MM.1S (cell line): Measurements from ENCODE around the gene INSYN1.

ENCODE experiments used
- DNase-seq: peaks from one replicate; pipeline ENCODE4 v3.0.0-alpha.2; 2015
- H2AFZ ChIP-seq: fragments of 300-600 bp; sonication (generic); 2 replicates; pipeline ENCODE4 v1.6.0; 2016; ENCODE audit warnings: antibody characterized with exemption, low read length
- H3F3A ChIP-seq: fragments of 300-600 bp; sonication (generic); 2 replicates; pipeline ENCODE4 v1.6.1; 2016; ENCODE audit warnings: mild to moderate bottlenecking, antibody characterized with exemption, low read length, moderate library complexity, mixed read lengths; ENCODE audit not compliant: insufficient read depth
- H3K27ac ChIP-seq: fragments of 300-600 bp; sonication (generic); 2 replicates; pipeline ENCODE4 v1.5.1; 2016; ENCODE audit warnings: mild to moderate bottlenecking, low read length
- H3K27me3 ChIP-seq: fragments of 300-600 bp; sonication (generic); replicated peaks from 2 replicates; pipeline ENCODE4 v1.6.0; 2016; ENCODE audit warnings: low read length; ENCODE audit not compliant: insufficient read depth
- H3K36me3 ChIP-seq: fragments of 300-600 bp; sonication (generic); replicated peaks from 2 replicates; pipeline ENCODE4 v1.6.1; 2016; ENCODE audit warnings: mild to moderate bottlenecking, low read length, mixed read lengths; ENCODE audit not compliant: insufficient read depth
- H3K4me1 ChIP-seq: fragments of 300-600 bp; sonication (generic); 2 replicates; pipeline ENCODE4 v1.6.1; 2016; ENCODE audit warnings: low read length, mixed read lengths
- H3K4me2 ChIP-seq: fragments of 300-600 bp; sonication (generic); 2 replicates; pipeline ENCODE4 v1.6.0; 2016; ENCODE audit warnings: low read depth, low read length
- H3K4me3 ChIP-seq: fragments of 300-600 bp; sonication (generic); 2 replicates; pipeline ENCODE4 v1.5.1; 2016; ENCODE audit warnings: low read length, mixed read lengths
- H3K79me2 ChIP-seq: fragments of 300-600 bp; sonication (generic); 2 replicates; pipeline ENCODE4 v1.6.1; 2016; ENCODE audit warnings: mixed run types, low read length, mixed read lengths
- H3K9ac ChIP-seq: fragments of 300-600 bp; sonication (generic); 2 replicates; pipeline ENCODE4 v1.6.1; 2016; ENCODE audit warnings: low read length, mixed read lengths
- H3K9me2 ChIP-seq: fragments of 300-600 bp; sonication (generic); replicated peaks from 2 replicates; pipeline ENCODE4 v1.6.1; 2016; ENCODE audit warnings: mild to moderate bottlenecking, low read length, mixed read lengths; ENCODE audit not compliant: insufficient read depth
- H3K9me3 ChIP-seq: fragments of 300-600 bp; sonication (generic); replicated peaks from 2 replicates; pipeline ENCODE4 v1.6.1; 2016; ENCODE audit warnings: mild to moderate bottlenecking, low read length, mixed read lengths; ENCODE audit not compliant: insufficient read depth
- H4K20me1 ChIP-seq: fragments of 300-600 bp; sonication (generic); 2 replicates; pipeline ENCODE4 v1.6.1; 2016; ENCODE audit warnings: mild to moderate bottlenecking, low read length, moderate library complexity, mixed read lengths; ENCODE audit not compliant: insufficient read depth
- CTCF ChIP-seq: fragments of 300-600 bp; sonication (generic); IDR thresholded peaks from 2 replicates; pipeline ENCODE4 v1.5.1; 2016; ENCODE audit warnings: antibody characterized with exemption, low read length, mixed read lengths
- EZH2 ChIP-seq: fragments of 300-600 bp; sonication (generic); optimal IDR thresholded peaks from 2 replicates; pipeline ENCODE3; 2017; ENCODE audit warnings: low read depth, mild to moderate bottlenecking, antibody characterized with exemption, low read length, mixed read lengths
- EZH2phosphoT487 ChIP-seq: fragments of 300-600 bp; sonication (generic); IDR thresholded peaks from 2 replicates; pipeline ENCODE4 v1.6.1; 2018; ENCODE audit warnings: antibody characterized with exemption, low read length

INSYN1 gene

DNA sequence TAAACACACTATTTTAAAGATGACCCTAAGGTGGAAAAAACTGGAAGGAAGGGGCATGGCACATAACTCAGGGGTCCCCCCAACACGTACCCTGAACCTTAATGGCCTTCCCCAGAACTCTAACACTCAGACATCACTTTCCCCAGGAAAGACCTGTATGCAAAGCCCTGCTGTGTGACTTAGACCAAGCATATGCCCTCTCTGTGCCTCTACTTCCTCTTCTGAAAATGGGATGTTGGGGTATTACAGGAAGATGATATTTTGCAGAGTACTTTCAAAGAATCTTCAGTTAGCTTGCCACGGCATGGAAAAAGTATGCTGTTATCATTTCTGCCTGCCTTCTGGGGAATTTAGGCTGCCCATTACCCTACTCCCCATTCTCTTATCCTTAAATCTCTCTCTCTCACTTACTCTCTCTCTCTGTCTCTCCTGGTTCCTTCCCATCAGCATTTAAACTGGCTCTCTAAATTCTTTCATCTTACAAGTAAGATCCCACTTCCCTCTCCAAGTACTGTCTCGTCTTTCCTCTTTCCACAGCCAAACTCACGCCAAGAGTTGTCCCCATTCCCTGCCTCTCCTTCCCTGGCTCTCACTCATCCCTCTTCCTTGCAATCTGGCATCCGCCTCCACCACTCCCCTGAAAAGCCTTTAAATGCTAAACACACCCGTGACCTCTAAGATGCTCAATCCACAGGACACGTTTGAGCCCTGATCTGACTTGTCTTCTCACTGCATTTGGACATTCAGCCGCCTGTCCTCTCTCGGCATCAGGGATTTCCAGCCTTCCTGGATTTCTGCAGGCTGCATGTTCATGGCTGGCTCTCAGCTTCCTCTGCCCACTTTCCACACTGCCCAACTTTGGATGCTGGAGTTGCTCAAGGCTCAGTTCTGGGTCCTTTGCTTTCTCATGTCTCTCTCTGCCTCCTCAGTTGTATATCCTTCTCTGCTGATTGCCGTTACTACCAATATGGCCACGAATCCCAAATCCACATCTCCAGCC is 7.5 kb upstream of the INSYN1 start:
- DNase-seq: no peak
- Histone ChIP-seq H3K9me2 (no peaks in the 10 kb centered on the region), H3K4me3 (no peak overlapping the region), H4K20me1 (no peaks in the 10 kb centered on the region), H2AFZ (no peak overlapping the region), H3K4me1 (no peaks in the 10 kb centered on the region), H3F3A (no peaks in the 10 kb centered on the region), H3K36me3 (no peaks in the 10 kb centered on the region), H3K27me3 (peaks cover 28% of the 10 kb centered on the region), H3K9me3 (no peaks in the 10 kb centered on the region), H3K9ac (no peak overlapping the region), H3K79me2 (no peaks in the 10 kb centered on the region), H3K4me2 (no peak overlapping the region), H3K27ac (no peak overlapping the region)
- TF ChIP-seq EZH2: no peak

DNA sequence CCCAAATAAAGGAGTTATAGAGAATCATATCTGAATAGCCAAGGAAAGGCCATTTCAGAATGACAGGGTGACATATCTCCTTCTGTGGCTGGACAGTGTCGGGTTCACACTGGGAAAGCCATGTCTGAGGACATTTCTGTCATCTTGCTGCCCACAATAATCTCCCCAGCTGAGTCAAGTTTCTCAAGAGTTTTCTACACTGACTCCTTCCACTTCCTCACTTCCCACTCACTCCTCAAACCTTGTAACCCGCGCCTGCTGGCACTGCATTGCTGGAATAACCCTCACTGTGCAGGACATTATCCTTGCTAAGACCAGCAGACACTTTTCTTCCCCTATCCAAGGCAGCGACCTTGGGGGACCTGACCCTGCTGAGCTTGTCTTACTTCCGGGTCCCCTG is 5.3 kb upstream of the INSYN1 start:
- DNase-seq: no peak

DNA sequence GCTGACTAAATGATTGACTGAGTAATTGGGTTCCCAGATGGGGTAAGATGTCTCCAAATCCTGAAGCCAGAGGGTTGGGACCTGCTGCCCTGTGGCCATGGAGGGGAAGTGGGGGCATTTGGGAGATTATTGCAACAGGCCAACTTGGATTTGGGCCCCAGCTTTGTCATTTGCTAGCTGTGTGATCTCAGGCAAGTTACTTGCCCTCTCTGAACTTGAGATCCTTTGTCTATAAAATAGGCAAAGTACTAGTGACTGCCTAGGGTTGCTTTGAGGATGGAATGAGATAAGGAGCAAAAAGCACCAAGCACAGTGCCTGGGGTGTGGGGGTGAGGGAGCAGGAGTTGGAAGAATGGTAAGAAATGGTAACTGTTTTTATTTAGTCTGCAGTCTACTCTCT is 4.4 kb upstream of the INSYN1 start:
- Histone ChIP-seq H2AFZ (no peak overlapping the region), H3K9me2 (no peaks in the 10 kb centered on the region), H3K9ac (no peak overlapping the region), H3K4me1 (no peaks in the 10 kb centered on the region), H3K36me3 (no peaks in the 10 kb centered on the region), H3K9me3 (no peaks in the 10 kb centered on the region), H3K27ac (no peak overlapping the region), H3F3A (no peaks in the 10 kb centered on the region), H3K4me2 (no peak overlapping the region), H3K27me3 (peaks cover 49% of the 10 kb centered on the region), H3K4me3 (no peak overlapping the region), H4K20me1 (no peaks in the 10 kb centered on the region), H3K79me2 (no peaks in the 10 kb centered on the region)
- no peak for TF ChIP-seq EZH2phosphoT487
- no peak for TF ChIP-seq EZH2
- no peak for TF ChIP-seq CTCF
- DNase-seq: no peak

More for the DNA sequence above, 5.3 kb upstream of the INSYN1 start:
- no peak overlapping the region for H2AFZ ChIP-seq
- no peak overlapping the region for H3K9ac ChIP-seq
- no peak overlapping the region for H3K4me3 ChIP-seq
- TF ChIP-seq CTCF: no peak
- TF ChIP-seq EZH2: no peak
- TF ChIP-seq EZH2phosphoT487: no peak
- no peaks in the 10 kb centered on the region for H3K9me2 ChIP-seq
- H3K9me3 ChIP-seq: no peaks in the 10 kb centered on the region
- no peaks in the 10 kb centered on the region for H3F3A ChIP-seq
- no peaks in the 10 kb centered on the region for H3K36me3 ChIP-seq
- H3K27me3 ChIP-seq: peaks cover 46% of the 10 kb centered on the region
- no peaks in the 10 kb centered on the region for H4K20me1 ChIP-seq
- no peaks in the 10 kb centered on the region for H3K4me1 ChIP-seq
- H3K79me2 ChIP-seq: no peaks in the 10 kb centered on the region
- H3K4me2 ChIP-seq: no peak overlapping the region
- no peak overlapping the region for H3K27ac ChIP-seq
